ENCODE results near the gene ELP5. TPM values are rescaled to one million over a fixed set of nuclear protein-coding genes. Genes with fewer than 3 reads are reported as not detected.
"Not testable (repeated sequence)": the region's sequence is repeated elsewhere in the genome, so short reads cannot be mapped to it uniquely, and the experiment has no call there.

ELP5 gene
- total RNA-seq, 4 donors from 2014 or later: 41.9 to 65.6 (median 51.3) TPM

DNA sequence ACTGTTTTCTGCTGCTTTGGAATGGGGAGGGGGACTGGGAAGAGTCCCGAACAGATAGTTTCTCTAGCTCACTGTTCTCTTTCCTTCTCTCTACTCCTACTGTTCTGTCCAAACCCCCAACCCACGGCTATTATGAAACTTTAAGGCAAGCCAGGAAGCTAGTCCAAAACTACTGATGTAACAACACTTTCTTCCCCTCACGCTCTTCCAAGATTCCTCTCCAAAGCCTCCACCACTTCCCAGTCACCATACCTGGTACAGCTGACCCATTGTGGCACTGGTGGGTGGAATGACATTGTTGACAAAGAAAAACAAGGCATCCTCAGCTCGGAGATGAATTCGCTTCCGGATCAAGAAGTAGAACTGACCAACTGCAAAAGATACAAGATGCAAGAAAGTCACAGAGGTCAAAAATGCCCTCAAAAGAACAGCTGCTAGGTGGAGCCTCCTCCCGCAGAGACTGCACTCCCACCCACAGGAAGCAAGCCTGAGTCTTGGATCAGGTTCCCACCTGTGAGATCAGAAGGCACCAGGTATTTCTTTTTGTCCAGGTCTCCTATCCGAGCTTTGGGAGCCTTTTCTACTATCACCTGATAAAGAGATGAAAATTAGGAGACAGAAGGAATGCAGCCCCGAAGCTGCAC lies 10.8 kb upstream of the ELP5 start:
- Histone ChIP-seq H3K4me1 (peaks cover 9% of the 10 kb centered on the region in 2 donors), H3K9me3 (no peaks in the 10 kb centered on the region), H3K4me3 (peak overlapping the region; percentile 75 to 93), H3K27me3 (no peaks in the 10 kb centered on the region), H3K36me3 (no peaks in the 10 kb centered on the region), H3K27ac (peak overlapping the region; percentile 95 to 99)
- no peak for TF ChIP-seq POLR2A (IDR thresholded peaks at IDR 0.05)
- TF ChIP-seq, protein P1, sequence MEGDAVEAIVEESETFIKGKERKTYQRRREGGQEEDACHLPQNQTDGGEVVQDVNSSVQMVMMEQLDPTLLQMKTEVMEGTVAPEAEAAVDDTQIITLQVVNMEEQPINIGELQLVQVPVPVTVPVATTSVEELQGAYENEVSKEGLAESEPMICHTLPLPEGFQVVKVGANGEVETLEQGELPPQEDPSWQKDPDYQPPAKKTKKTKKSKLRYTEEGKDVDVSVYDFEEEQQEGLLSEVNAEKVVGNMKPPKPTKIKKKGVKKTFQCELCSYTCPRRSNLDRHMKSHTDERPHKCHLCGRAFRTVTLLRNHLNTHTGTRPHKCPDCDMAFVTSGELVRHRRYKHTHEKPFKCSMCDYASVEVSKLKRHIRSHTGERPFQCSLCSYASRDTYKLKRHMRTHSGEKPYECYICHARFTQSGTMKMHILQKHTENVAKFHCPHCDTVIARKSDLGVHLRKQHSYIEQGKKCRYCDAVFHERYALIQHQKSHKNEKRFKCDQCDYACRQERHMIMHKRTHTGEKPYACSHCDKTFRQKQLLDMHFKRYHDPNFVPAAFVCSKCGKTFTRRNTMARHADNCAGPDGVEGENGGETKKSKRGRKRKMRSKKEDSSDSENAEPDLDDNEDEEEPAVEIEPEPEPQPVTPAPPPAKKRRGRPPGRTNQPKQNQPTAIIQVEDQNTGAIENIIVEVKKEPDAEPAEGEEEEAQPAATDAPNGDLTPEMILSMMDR (IDR thresholded peaks at IDR 0.05): no peak
- no peak for DNase-seq
- intact Hi-C loops (cut with DNase I; ENCODE audit: low total_unique reads): no loop called here

- TF ChIP-seq, protein P1 (IDR thresholded peaks at IDR 0.05): peak in 1 of 4 experiments; percentile 14
- peak; percentile 70 to 76 for TF ChIP-seq POLR2A (IDR thresholded peaks at IDR 0.05)
- Histone ChIP-seq H3K4me3 (peak within 1 kb of the TSS; percentile 75 to 93), H3K9me3 (no peaks in the 10 kb centered on the region), H3K27ac (peak within 1 kb of the TSS; percentile 95 to 99), H3K4me1 (peaks cover 7 to 9% of the 10 kb centered on the region in 2 donors), H3K27me3 (no peaks in the 10 kb centered on the region), H3K36me3 (no peaks in the 10 kb centered on the region)
- intact Hi-C loops (cut with DNase I; ENCODE audit: low total_unique reads): no loop called here
- DNase-seq: peak; percentile 95 to 96
These were observed 10.0 kb upstream of the ELP5 start, which contains the start of gene GABARAP for GRCh38 chr17:7241783-7242716. Gene GABARAP, minus strand, starts transcription at chr17:7242449. Its CDS starts 119 bp downstream, at chr17:7242330.

DNA sequence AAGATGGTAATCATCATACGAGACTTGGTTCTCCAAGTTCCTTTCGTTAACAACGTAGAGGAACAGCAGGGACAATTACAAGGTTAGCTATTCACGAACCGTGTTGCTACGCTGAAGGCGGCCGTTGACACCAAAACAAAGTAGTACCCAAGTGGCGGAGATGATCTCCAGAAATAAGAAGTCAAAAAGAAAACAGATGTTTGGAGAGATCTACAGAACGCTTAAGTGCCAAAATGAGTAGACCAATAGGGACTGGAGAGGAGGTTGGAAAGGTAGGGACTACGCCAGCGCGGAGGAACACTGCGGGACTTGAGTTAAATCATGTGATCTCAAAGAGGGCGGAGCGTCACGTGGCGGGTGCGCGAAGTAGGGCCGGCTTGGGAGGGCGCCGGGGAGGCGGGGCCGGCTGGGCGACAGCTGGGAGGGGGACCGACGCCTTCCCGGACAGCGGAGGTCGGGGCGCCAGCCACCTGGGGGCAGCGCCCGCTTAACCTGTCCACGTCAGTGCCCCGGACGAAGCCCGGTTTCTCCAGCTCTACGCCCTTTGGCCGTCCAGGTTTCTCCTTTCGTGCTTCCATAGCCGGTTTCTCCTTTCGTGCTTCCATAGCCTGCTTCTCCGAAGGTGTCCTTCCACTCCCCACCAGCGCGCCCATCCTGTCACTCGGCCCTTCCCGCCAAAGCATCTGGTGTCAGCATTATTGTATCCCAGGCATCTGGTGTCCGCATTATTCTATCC lies 9.1 kb upstream of the ELP5 start:
- peak; percentile 47 to 65 for TF ChIP-seq POLR2A (IDR thresholded peaks at IDR 0.05)
- TF ChIP-seq, protein P1 (IDR thresholded peaks at IDR 0.05): no peak
- Histone ChIP-seq H3K36me3 (no peaks in the 10 kb centered on the region), H3K9me3 (no peaks in the 10 kb centered on the region), H3K27me3 (no peaks in the 10 kb centered on the region), H3K27ac (peak overlapping the region; percentile 95 to 99), H3K4me1 (peaks cover 5 to 9% of the 10 kb centered on the region in 2 donors), H3K4me3 (peak overlapping the region; percentile 75 to 93)
- DNase-seq: peak; percentile 95 to 97
- intact Hi-C loops (cut with DNase I; ENCODE audit: low total_unique reads): no loop called here

DNA sequence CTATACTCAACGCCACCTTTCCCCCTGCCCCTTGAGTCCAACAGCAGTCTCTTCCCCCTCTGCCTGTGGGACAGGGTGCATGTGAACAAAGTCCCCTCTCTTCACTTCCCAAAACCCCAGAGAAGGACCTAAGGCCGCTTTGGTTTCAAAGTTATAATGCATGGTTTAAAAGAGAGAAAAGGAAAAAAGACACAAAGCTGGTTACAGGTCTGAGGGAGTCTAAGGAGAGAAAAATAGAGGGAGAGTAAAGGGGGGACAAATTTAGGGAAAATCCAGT lies 8.6 kb upstream of the ELP5 start:
- DNase-seq: no peak
- TF ChIP-seq, protein P1 (IDR thresholded peaks at IDR 0.05): no peak
- no peak for TF ChIP-seq POLR2A (IDR thresholded peaks at IDR 0.05)
- Histone ChIP-seq H3K9me3 (no peaks in the 10 kb centered on the region), H3K36me3 (no peaks in the 10 kb centered on the region), H3K4me1 (peaks cover 5 to 9% of the 10 kb centered on the region in 2 donors), H3K27ac (peak overlapping the region; percentile 95 to 99), H3K4me3 (peak overlapping the region; percentile 75 to 93), H3K27me3 (no peaks in the 10 kb centered on the region)
- intact Hi-C loops (cut with DNase I; ENCODE audit: low total_unique reads): no loop called here

DNA sequence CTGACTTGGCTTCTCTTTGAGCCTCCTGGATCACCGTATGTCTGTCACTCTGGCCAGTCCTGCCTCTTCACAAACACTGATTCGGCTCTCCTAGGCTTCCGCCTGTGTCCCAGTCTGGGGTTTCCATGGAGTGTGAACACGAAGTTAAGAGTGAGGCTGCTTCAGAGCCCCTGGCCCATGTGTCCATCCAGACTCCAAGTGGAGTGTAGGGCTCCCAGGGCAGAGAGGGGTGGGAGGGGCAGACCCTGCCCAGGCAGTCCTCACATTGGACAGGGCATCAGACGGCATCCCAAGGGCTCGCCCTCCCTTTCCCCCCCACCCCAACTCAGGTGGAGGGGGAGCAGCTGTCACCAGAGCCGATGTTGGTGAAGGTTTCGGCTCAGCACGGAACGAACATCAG lies 8.2 kb upstream of the ELP5 start:
- not testable (repeated sequence) for H3K4me1 ChIP-seq, H3K9me3 ChIP-seq

More for the DNA sequence above, 8.2 kb upstream of the ELP5 start:
- DNase-seq; H3K27me3 ChIP-seq; intact Hi-C loops (cut with DNase I; ENCODE audit: low total_unique reads); H3K4me3 ChIP-seq; H3K36me3 ChIP-seq: not testable (repeated sequence)
- peak overlapping the region; percentile 95 to 99 for H3K27ac ChIP-seq
